GM23338 (cell line): ENCODE measurements around the gene CNGB1. TPM values are rescaled to one million over a fixed set of nuclear protein-coding genes. Genes with fewer than 3 reads are reported as not detected.

Experiments
- ATAC-seq: fragments of 200-7000 bp; cut with Tn5 transposase; 3 replicates; pipeline ENCODE4 v1.9.1; 2020
- DNase-seq: peaks from one replicate; pipeline ENCODE4 v3.0.0-alpha.2; 2015; ENCODE audit warnings: low spot score
- H2AFZ ChIP-seq: fragments of 200-600 bp; sonication (generic); 2 replicates; pipeline ENCODE4 v1.8.0; 2016; ENCODE audit warnings: antibody characterized with exemption, mild to moderate bottlenecking, moderate library complexity
- H3F3A ChIP-seq: fragments of 200-600 bp; sonication (generic); replicated peaks from 2 replicates; pipeline ENCODE4 v1.8.0; 2017; ENCODE audit warnings: antibody characterized with exemption, mixed run types, low read depth
- H3K27ac ChIP-seq: fragments of 200-600 bp; sonication (generic); 2 replicates; pipeline ENCODE4 v1.6.1; 2016; ENCODE audit warnings: low read depth
- H3K27me3 ChIP-seq: fragments of 200-600 bp; sonication (generic); 2 replicates; pipeline ENCODE4 v1.8.0; 2016; ENCODE audit warnings: mild to moderate bottlenecking, mixed run types, moderate library complexity; ENCODE audit not compliant: insufficient read depth
- H3K36me3 ChIP-seq: fragments of 200-600 bp; sonication (generic); 2 replicates; pipeline ENCODE4 v1.8.0; 2016; ENCODE audit warnings: mild to moderate bottlenecking; ENCODE audit not compliant: insufficient read depth
- H3K4me1 ChIP-seq: fragments of 200-600 bp; sonication (generic); 2 replicates; pipeline ENCODE4 v1.8.0; 2016; ENCODE audit warnings: mild to moderate bottlenecking, moderate library complexity; ENCODE audit not compliant: insufficient read depth
- H3K4me2 ChIP-seq: fragments of 200-600 bp; sonication (generic); 2 replicates; pipeline ENCODE4 v1.7.1; 2017; ENCODE audit warnings: mixed run types
- H3K4me3 ChIP-seq: fragments of 200-600 bp; sonication (generic); 2 replicates; pipeline ENCODE4 v1.6.1; 2016; ENCODE audit warnings: mixed run types
- H3K79me2 ChIP-seq: fragments of 200-600 bp; sonication (generic); replicated peaks from 2 replicates; pipeline ENCODE4 v1.8.0; 2017; ENCODE audit warnings: mild to moderate bottlenecking; ENCODE audit not compliant: insufficient read depth
- H3K9me2 ChIP-seq: fragments of 200-600 bp; sonication (generic); 2 replicates; pipeline ENCODE4 v1.8.0; 2017; ENCODE audit not compliant: insufficient read depth
- H4K20me1 ChIP-seq: fragments of 200-600 bp; sonication (generic); replicated peaks from 2 replicates; pipeline ENCODE4 v1.8.0; 2017; ENCODE audit warnings: mild to moderate bottlenecking; ENCODE audit not compliant: insufficient read depth
- H3K27ac Mint-ChIP-seq: 2 replicates; pipeline ENCODE4 v1.8.0; 2020; ENCODE audit warnings: inconsistent platforms, mild to moderate bottlenecking, moderate library complexity, mixed read lengths
- H3K27me3 Mint-ChIP-seq: 3 replicates; pipeline ENCODE4 v1.8.0; 2022; ENCODE audit warnings: low read depth, mild to moderate bottlenecking, moderate library complexity, mixed read lengths, inconsistent platforms; ENCODE audit not compliant: insufficient read depth, poor library complexity
- H3K36me3 Mint-ChIP-seq: 3 replicates; pipeline ENCODE4 v1.8.0; 2021; ENCODE audit warnings: low read depth, mild to moderate bottlenecking, inconsistent platforms, moderate library complexity, mixed read lengths
- H3K4me1 Mint-ChIP-seq: 3 replicates; pipeline ENCODE4 v1.8.0; 2020; ENCODE audit warnings: mild to moderate bottlenecking, inconsistent platforms, mixed read lengths
- H3K4me3 Mint-ChIP-seq: 3 replicates; pipeline ENCODE4 v1.8.0; 2021; ENCODE audit warnings: moderate library complexity, mild to moderate bottlenecking, inconsistent platforms, mixed read lengths
- H3K9me3 Mint-ChIP-seq: 3 replicates; pipeline ENCODE4 v1.8.0; 2020; ENCODE audit warnings: moderate library complexity, mild to moderate bottlenecking, inconsistent platforms, mixed read lengths
- CREB1 ChIP-seq: fragments of 250-450 bp; sonication (Bioruptor Pico); IDR thresholded peaks from 2 replicates; pipeline ENCODE4 v1.5.0; 2020; ENCODE audit warnings: low read depth, mild to moderate bottlenecking, moderate library complexity
- CTCF ChIP-seq, 2 experiments: fragments of 200-600 bp in 1 of 2; sonication (generic) in 1 of 2; conservative IDR thresholded peaks; 2 replicates each; pipeline versions ENCODE4 v1.5.1 to v1.6.1; 2016 to 2017; ENCODE audit warnings: antibody characterized with exemption in 2 of 2, low read depth in 2 of 2, mild to moderate bottlenecking in 2 of 2, moderate library complexity in 1 of 2
- ETS1 ChIP-seq: IDR thresholded peaks from 2 replicates; pipeline ENCODE4 v1.6.1; 2016; ENCODE audit warnings: antibody characterized with exemption
- EZH2 ChIP-seq: fragments of 200-600 bp; sonication (generic); IDR thresholded peaks from one replicate; pipeline ENCODE4 v1.8.0; 2017; ENCODE audit warnings: antibody characterized with exemption, mild to moderate bottlenecking, low read depth; ENCODE audit not compliant: unreplicated experiment
- JUNB ChIP-seq: IDR thresholded peaks from one replicate; pipeline ENCODE4 v1.6.1; 2016; ENCODE audit warnings: antibody characterized with exemption; ENCODE audit not compliant: unreplicated experiment
- POLR2AphosphoS5 ChIP-seq: IDR thresholded peaks from 2 replicates; pipeline ENCODE4 v1.6.1; 2016; ENCODE audit warnings: antibody characterized with exemption, low read depth
- STAT1 ChIP-seq: IDR thresholded peaks from one replicate; pipeline ENCODE4 v1.6.1; 2016; ENCODE audit warnings: antibody characterized with exemption; ENCODE audit not compliant: unreplicated experiment
- ZNF114 ChIP-seq: fragments of 250-450 bp; sonication (Bioruptor Pico); IDR thresholded peaks from 2 replicates; pipeline ENCODE4 v1.5.0; 2020; ENCODE audit warnings: mild to moderate bottlenecking, moderate library complexity
- ZNF462 ChIP-seq: fragments of 250-450 bp; sonication (Bioruptor Pico); IDR thresholded peaks from 2 replicates; pipeline ENCODE4 v1.5.0; 2020; ENCODE audit warnings: mild to moderate bottlenecking, moderate library complexity
- polyA plus RNA-seq: library from polyadenylated mRNA; unstranded; fragments of >200 nt; fragmentation: Nextera tagmentation; extraction: Ambion mirVana; gene quantifications from 2 replicates; pipeline ENCODE4 v1.2.1, GENCODE V29; 2016
- total RNA-seq: library from RNA; depleted of rRNA; stranded (reverse); fragments of >200 nt; shearing (Covaris generic); gene quantifications from 2 replicates; pipeline ENCODE4 v1.2.3, GENCODE V29; 2014

Gene CNGB1
- total and polyA plus RNA-seq, 2 experiments from 2014 or later = not detected

GRCh38 chr16:57906382-57907316, 64.3 kb downstream of the CNGB1 start:
- Histone ChIP-seq H3K27ac (no peak overlapping the region), H3K27me3 (no peaks in the 10 kb centered on the region), H3K36me3 (no peaks in the 10 kb centered on the region), H3K9me2 (no peaks in the 10 kb centered on the region), H3K4me1 (no peaks in the 10 kb centered on the region), H3K4me3 (no peak overlapping the region), H3K4me2 (no peak overlapping the region), H2AFZ (no peak overlapping the region), H3K79me2 (no peaks in the 10 kb centered on the region), H4K20me1 (no peaks in the 10 kb centered on the region), H3F3A (no peaks in the 10 kb centered on the region)
- Mint-ChIP-seq H3K27ac (no peak overlapping the region), H3K4me1 (peaks cover 9% of the 10 kb centered on the region), H3K36me3 (no peaks in the 10 kb centered on the region), H3K27me3 (peaks cover 13% of the 10 kb centered on the region), H3K9me3 (no peaks in the 10 kb centered on the region), H3K4me3 (no peak overlapping the region)
- ATAC-seq (peak; percentile 90), DNase-seq (peak; percentile 81)
- TF ChIP-seq ZNF114 (CRISPR knock-in tag) (no peak), CTCF (conservative IDR thresholded peaks at IDR 0.05; ENCODE audit: low read depth in 2 of 2) (peak; percentile 61 to 81)

- H3K79me2 ChIP-seq = no peaks in the 10 kb centered on the region
- no peaks in the 10 kb centered on the region for H3K36me3 Mint-ChIP-seq
- H3K4me2 ChIP-seq = no peak overlapping the region
- H3K36me3 ChIP-seq = no peaks in the 10 kb centered on the region
- no peak overlapping the region for H2AFZ ChIP-seq
- H3K27me3 ChIP-seq = no peaks in the 10 kb centered on the region
- peaks cover 3% of the 10 kb centered on the region for H3K4me1 Mint-ChIP-seq
- H3K4me1 ChIP-seq = no peaks in the 10 kb centered on the region
- no peak overlapping the region for H3K27ac Mint-ChIP-seq
- H3F3A ChIP-seq = no peaks in the 10 kb centered on the region
- DNase-seq (no peak), ATAC-seq (no peak)
- no peak overlapping the region for H3K4me3 ChIP-seq
- H3K9me3 Mint-ChIP-seq = no peaks in the 10 kb centered on the region
- peaks cover 17% of the 10 kb centered on the region for H3K27me3 Mint-ChIP-seq
- H3K4me3 Mint-ChIP-seq = no peak overlapping the region
- H4K20me1 ChIP-seq = no peaks in the 10 kb centered on the region
- H3K9me2 ChIP-seq = no peaks in the 10 kb centered on the region
- no peak overlapping the region for H3K27ac ChIP-seq
- no peak for TF ChIP-seq STAT1
- TF ChIP-seq ZNF114 (CRISPR knock-in tag) = no peak
- TF ChIP-seq JUNB = no peak
- no peak for TF ChIP-seq CREB1 (CRISPR knock-in tag)
- TF ChIP-seq CTCF (conservative IDR thresholded peaks at IDR 0.05; ENCODE audit: low read depth in 2 of 2) = no peak
- no peak for TF ChIP-seq POLR2AphosphoS5
- no peak for TF ChIP-seq ETS1
- TF ChIP-seq EZH2 = no peak
- no peak for TF ChIP-seq ZNF462 (CRISPR knock-in tag)
Observed at GRCh38 chr16:57904101-57904500, 66.8 kb downstream of the CNGB1 start.
